ENCODE measurements around the gene ANXA2R. TPM values are rescaled to one million over a fixed set of nuclear protein-coding genes. Genes with fewer than 3 reads are reported as not detected.

The ANXA2R gene
- total and polyA plus RNA-seq, 9 of the 15 experiments (the other 6 are each of a cell fraction or from before 2014, with no cell fraction given): 2.1 to 4.8 (median 3.4) TPM

DNA sequence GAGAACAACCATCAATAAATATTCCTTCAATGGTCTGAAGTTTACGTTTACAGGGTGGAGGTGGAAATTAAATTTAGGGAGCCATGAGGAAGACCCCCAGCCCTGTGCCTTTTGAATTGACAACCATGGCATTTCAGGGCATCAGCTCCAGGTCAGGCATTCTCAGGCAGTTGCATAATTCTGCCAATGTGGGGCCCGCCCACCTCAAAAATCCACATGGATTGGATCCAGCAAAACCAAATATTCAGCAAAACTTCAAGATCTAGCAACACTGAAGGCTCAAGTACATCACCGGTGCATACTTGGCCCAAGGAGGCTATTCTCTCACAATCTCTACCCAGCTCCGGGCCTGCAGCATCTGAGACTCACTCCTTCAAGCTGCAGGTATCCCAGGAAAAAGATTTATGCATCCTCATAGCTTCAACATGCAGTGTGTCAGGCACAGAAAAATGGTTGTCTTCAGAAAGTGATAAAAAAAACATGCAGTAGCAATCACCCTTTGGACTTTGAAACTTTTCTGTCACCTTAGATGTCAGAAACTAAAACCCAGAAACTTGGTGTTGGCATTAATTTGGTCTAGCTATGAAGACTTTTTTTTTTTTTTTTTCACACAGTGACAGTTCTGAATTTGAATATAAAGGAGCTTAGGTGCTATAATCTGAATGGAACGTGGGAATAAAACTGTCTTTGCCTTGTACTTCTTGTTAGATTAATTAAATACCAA lies 21.4 kb upstream of the ANXA2R start:
- POLR2A ChIA-PET: interaction anchor here (0.6 to 1.5 kb wide), 4 partner anchors 10 to 62 kb away, joined by 3 to 6 read pairs (median 5); no protein-coding TSS in a partner anchor

More for the DNA sequence above, 21.4 kb upstream of the ANXA2R start:
- Histone ChIP-seq H3K9me3 (replicated peaks; ENCODE audit: control insufficient read depth, insufficient read depth, low read depth, low read length) (0 out of 2 replicates have a peak, but pooled peaks cover 3% of the 10 kb centered on the region), H3K4me3 (no peak overlapping the region), H3K9me1 (ENCODE audit: control insufficient read depth, insufficient read depth, low read length) (no peaks in the 10 kb centered on the region), H3K36me3 (ENCODE audit: control insufficient read depth, insufficient read depth, low read length) (no peaks in the 10 kb centered on the region; the same call in 2 of the 3 replicates), H3K79me2 (ENCODE audit: control insufficient read depth, insufficient read depth, low read length) (peaks cover 29% of the 10 kb centered on the region), H3K9ac (ENCODE audit: insufficient read depth in 1 of 2, low read depth in 2 of 2, low read length in 2 of 2) (no peak overlapping the region), H3K4me1 (replicated peaks in 1 of 2; ENCODE audit: control insufficient read depth in 2 of 2, insufficient read depth in 2 of 2, low read length in 2 of 2) (peaks cover 6 to 20% of the 10 kb centered on the region in 2 experiments; a peak in 4 of 5 replicates), H3K4me2 (ENCODE audit: insufficient read depth, low read length) (no peak overlapping the region), H3K27ac (ENCODE audit: extremely low read depth, low read depth, low read length) (no peak overlapping the region), H4K20me1 (replicated peaks; ENCODE audit: control insufficient read depth, insufficient read depth, low read length) (no peaks in the 10 kb centered on the region), H2AFZ (ENCODE audit: low read depth, low read length) (no peak overlapping the region), H3K27me3 (ENCODE audit: control insufficient read depth in 2 of 2, insufficient read depth in 2 of 2, low read length in 2 of 2) (no peaks in the 10 kb centered on the region; a peak in 1 of 5 replicates)
- DNase-seq (ENCODE audit: extremely low read depth in 1 of 4, low spot score in 3 of 4) (no peak), FAIRE-seq (no peak), ATAC-seq (no peak)
- TF ChIP-seq, protein P1, sequence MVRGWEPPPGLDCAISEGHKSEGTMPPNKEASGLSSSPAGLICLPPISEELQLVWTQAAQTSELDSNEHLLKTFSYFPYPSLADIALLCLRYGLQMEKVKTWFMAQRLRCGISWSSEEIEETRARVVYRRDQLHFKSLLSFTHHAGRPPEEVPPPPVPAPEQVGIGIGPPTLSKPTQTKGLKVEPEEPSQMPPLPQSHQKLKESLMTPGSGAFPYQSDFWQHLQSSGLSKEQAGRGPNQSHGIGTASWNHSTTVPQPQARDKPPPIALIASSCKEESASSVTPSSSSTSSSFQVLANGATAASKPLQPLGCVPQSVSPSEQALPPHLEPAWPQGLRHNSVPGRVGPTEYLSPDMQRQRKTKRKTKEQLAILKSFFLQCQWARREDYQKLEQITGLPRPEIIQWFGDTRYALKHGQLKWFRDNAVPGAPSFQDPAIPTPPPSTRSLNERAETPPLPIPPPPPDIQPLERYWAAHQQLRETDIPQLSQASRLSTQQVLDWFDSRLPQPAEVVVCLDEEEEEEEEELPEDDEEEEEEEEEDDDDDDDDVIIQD (CRISPR knock-in tag; IDR thresholded peaks at IDR 0.05): no peak
- TF ChIP-seq ZFP1 (CRISPR knock-in tag; IDR thresholded peaks at IDR 0.05): no peak
- TF ChIP-seq SMARCC2 (IDR thresholded peaks at IDR 0.05; ENCODE audit: low read depth): no peak
- TF ChIP-seq FOXK2 (conservative IDR thresholded peaks at IDR 0.05 in 1 of 2, IDR thresholded peaks at IDR 0.05 in 1 of 2; ENCODE audit: low read depth in 2 of 2): no peak
- no peak for TF ChIP-seq STAT5B (CRISPR knock-in tag; IDR thresholded peaks at IDR 0.05)
- TF ChIP-seq JUNB (CRISPR knock-in tag; conservative IDR thresholded peaks at IDR 0.05): no peak
- no peak for TF ChIP-seq SP1 (CRISPR knock-in tag; IDR thresholded peaks at IDR 0.05)
- TF ChIP-seq ZKSCAN1 (IDR thresholded peaks at IDR 0.05; ENCODE audit: low read depth, low read length): no peak
- TF ChIP-seq SAP30 (IDR thresholded peaks at IDR 0.05; ENCODE audit: borderline replicate concordance, insufficient read depth, low read depth, low read length, poor library complexity, severe bottlenecking): no peak
- no peak for TF ChIP-seq RBM15 (IDR thresholded peaks at IDR 0.05; ENCODE audit: insufficient read depth, low read length)
- TF ChIP-seq RUNX1 (IDR thresholded peaks at IDR 0.05; ENCODE audit: low read depth): no peak
- TF ChIP-seq KLF6 (CRISPR knock-in tag; IDR thresholded peaks at IDR 0.05; ENCODE audit: borderline replicate concordance): no peak
- no peak for TF ChIP-seq CEBPG (CRISPR knock-in tag; IDR thresholded peaks at IDR 0.05)
- no peak for TF ChIP-seq CEBPG (tag; conservative IDR thresholded peaks at IDR 0.05 in 1 of 2, IDR thresholded peaks at IDR 0.05 in 1 of 2)
- TF ChIP-seq, protein P2, sequence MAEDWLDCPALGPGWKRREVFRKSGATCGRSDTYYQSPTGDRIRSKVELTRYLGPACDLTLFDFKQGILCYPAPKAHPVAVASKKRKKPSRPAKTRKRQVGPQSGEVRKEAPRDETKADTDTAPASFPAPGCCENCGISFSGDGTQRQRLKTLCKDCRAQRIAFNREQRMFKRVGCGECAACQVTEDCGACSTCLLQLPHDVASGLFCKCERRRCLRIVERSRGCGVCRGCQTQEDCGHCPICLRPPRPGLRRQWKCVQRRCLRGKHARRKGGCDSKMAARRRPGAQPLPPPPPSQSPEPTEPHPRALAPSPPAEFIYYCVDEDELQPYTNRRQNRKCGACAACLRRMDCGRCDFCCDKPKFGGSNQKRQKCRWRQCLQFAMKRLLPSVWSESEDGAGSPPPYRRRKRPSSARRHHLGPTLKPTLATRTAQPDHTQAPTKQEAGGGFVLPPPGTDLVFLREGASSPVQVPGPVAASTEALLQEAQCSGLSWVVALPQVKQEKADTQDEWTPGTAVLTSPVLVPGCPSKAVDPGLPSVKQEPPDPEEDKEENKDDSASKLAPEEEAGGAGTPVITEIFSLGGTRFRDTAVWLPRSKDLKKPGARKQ (CRISPR knock-in tag; IDR thresholded peaks at IDR 0.05): no peak
- no peak for TF ChIP-seq SLC30A9 (CRISPR knock-in tag; IDR thresholded peaks at IDR 0.05)
- no peak for TF ChIP-seq CBX1 (IDR thresholded peaks at IDR 0.05; ENCODE audit: low read depth)
- in situ Hi-C loops (cut with MboI): no loop called here
- no TSS peak for BruUV-seq (replicated peaks)
- CTCF ChIA-PET (ENCODE audit: low intra/inter-chr PET ratio): no interaction called here
- intact Hi-C loops (cut with micrococcal nuclease): no loop called here
- 73% methylated on average over 5 of the region's 5 CpGs for WGBS (ENCODE audit: insufficient coverage, low coverage, missing lambda C conversion rate)

Measured in K562 (cell line).